Vagina (tissue), 2 donors: ENCODE measurements around the gene CRIP3. TPM values are rescaled to one million over a fixed set of nuclear protein-coding genes. Genes with fewer than 3 reads are reported as not detected.
A peak's percentile ranks its signal among the peaks of the same experiment; 100 is the strongest.

Source experiments
- DNase-seq, 2 donors: peaks; one replicate each; pipeline ENCODE4 v3.0.0-alpha.2; 2017; ENCODE audit errors: extremely low spot score in 2 of 2
- H3K27ac ChIP-seq: fragments of 200-600 bp; sonication (generic); one replicate; pipeline ENCODE4 v1.5.1; 2019
- H3K27me3 ChIP-seq: fragments of 200-600 bp; sonication (generic); one replicate; pipeline ENCODE4 v1.5.1; 2019
- H3K36me3 ChIP-seq, 2 donors: fragments of 200-600 bp; sonication (generic); one replicate each; pipeline ENCODE4 v1.5.1; 2017 to 2019
- H3K4me1 ChIP-seq: fragments of 200-600 bp; sonication (generic); one replicate; pipeline ENCODE4 v1.5.1; 2019
- H3K4me3 ChIP-seq, 2 donors: fragments of 200-600 bp; sonication (generic); 1 replicate in 1 of 2; 2 replicates in 1 of 2; pipeline ENCODE4 v1.5.1; 2016 to 2019
- H3K9me3 ChIP-seq: fragments of 200-600 bp; sonication (generic); one replicate; pipeline ENCODE4 v1.5.1; 2019
- CTCF ChIP-seq, 3 experiments: fragments of 450-650 bp in 2 of 3; fragments of 200-600 bp in 1 of 3; sonication (generic) in 1 of 3; IDR thresholded peaks; one replicate each; pipeline ENCODE4 v1.5.1; 2017 to 2019; ENCODE audit warnings: antibody characterized with exemption in 3 of 3, mild to moderate bottlenecking in 2 of 3, moderate library complexity in 2 of 3
- POLR2A ChIP-seq, 2 donors: fragments of 450-650 bp; IDR thresholded peaks; one replicate each; pipeline ENCODE4 v1.6.1; 2017; ENCODE audit warnings: antibody characterized with exemption in 2 of 2, mild to moderate bottlenecking in 2 of 2, moderate library complexity in 2 of 2
- POLR2AphosphoS5 ChIP-seq, 2 donors: sonication (generic); formaldehyde crosslinking; IDR thresholded peaks; one replicate each; pipeline ENCODE4 v1.9.0; 2017; ENCODE audit warnings: antibody characterized with exemption in 2 of 2, mild to moderate bottlenecking in 2 of 2, low read depth in 1 of 2; ENCODE audit not compliant: insufficient read depth in 1 of 2
- intact Hi-C: fragments of 100-400 bp; cut with DNase I; formaldehyde crosslinking; loops from one replicate; pipeline ENCODE4 v1.15.1; 2023
- total RNA-seq: library from RNA; depleted of rRNA; stranded (reverse); fragments of >200 nt; gene quantifications from one replicate; pipeline ENCODE4 v1.2.3, GENCODE V29; 2016

CRIP3 gene
- total RNA-seq, 1 donor from 2014 or later: not detected

GRCh38 chr6:43302126-43302525 lies 6.5 kb downstream of the CRIP3 start:
- TF ChIP-seq CTCF (IDR thresholded peaks at IDR 0.05) (no peak), POLR2AphosphoS5 (IDR thresholded peaks at IDR 0.05; ENCODE audit: insufficient read depth in 1 of 2, low read depth in 1 of 2) (no peak), POLR2A (IDR thresholded peaks at IDR 0.05) (no peak)
- Histone ChIP-seq H3K4me1 (no peaks in the 10 kb centered on the region), H3K9me3 (no peaks in the 10 kb centered on the region)

GRCh38 chr6:43301081-43301870 lies 7.3 kb downstream of the CRIP3 start:
- Histone ChIP-seq H3K27me3 (no peaks in the 10 kb centered on the region), H3K4me1 (no peaks in the 10 kb centered on the region), H3K27ac (no peak overlapping the region), H3K36me3 (no peaks in the 10 kb centered on the region), H3K4me3 (no peak overlapping the region), H3K9me3 (no peaks in the 10 kb centered on the region)
- TF ChIP-seq CTCF (IDR thresholded peaks at IDR 0.05) (no peak), POLR2A (IDR thresholded peaks at IDR 0.05) (no peak), POLR2AphosphoS5 (IDR thresholded peaks at IDR 0.05; ENCODE audit: insufficient read depth in 1 of 2, low read depth in 1 of 2) (no peak)
- intact Hi-C loops: no loop called here
- DNase-seq: peak in 1 of 2 donors; percentile 65

More at GRCh38 chr6:43302126-43302525, 6.5 kb downstream of the CRIP3 start:
- no peak overlapping the region for H3K4me3 ChIP-seq
- peak in 1 of 2 donors; percentile 56 for DNase-seq
- intact Hi-C loops: no loop called here
- no peaks in the 10 kb centered on the region for H3K27me3 ChIP-seq
- no peak overlapping the region for H3K27ac ChIP-seq
- H3K36me3 ChIP-seq: no peaks in the 10 kb centered on the region

- no peak for TF ChIP-seq CTCF (IDR thresholded peaks at IDR 0.05)
- TF ChIP-seq POLR2AphosphoS5 (IDR thresholded peaks at IDR 0.05; ENCODE audit: insufficient read depth in 1 of 2, low read depth in 1 of 2): no peak
- no peak for TF ChIP-seq POLR2A (IDR thresholded peaks at IDR 0.05)
- DNase-seq: peak in 1 of 2 donors; percentile 60
- Histone ChIP-seq H3K27me3 (no peaks in the 10 kb centered on the region), H3K27ac (no peak overlapping the region), H3K4me1 (no peaks in the 10 kb centered on the region), H3K9me3 (no peaks in the 10 kb centered on the region), H3K4me3 (no peak overlapping the region), H3K36me3 (no peaks in the 10 kb centered on the region)
- intact Hi-C loops: no loop called here
Measured at GRCh38 chr6:43299338-43300293, 9.0 kb downstream of the CRIP3 start.

DNA sequence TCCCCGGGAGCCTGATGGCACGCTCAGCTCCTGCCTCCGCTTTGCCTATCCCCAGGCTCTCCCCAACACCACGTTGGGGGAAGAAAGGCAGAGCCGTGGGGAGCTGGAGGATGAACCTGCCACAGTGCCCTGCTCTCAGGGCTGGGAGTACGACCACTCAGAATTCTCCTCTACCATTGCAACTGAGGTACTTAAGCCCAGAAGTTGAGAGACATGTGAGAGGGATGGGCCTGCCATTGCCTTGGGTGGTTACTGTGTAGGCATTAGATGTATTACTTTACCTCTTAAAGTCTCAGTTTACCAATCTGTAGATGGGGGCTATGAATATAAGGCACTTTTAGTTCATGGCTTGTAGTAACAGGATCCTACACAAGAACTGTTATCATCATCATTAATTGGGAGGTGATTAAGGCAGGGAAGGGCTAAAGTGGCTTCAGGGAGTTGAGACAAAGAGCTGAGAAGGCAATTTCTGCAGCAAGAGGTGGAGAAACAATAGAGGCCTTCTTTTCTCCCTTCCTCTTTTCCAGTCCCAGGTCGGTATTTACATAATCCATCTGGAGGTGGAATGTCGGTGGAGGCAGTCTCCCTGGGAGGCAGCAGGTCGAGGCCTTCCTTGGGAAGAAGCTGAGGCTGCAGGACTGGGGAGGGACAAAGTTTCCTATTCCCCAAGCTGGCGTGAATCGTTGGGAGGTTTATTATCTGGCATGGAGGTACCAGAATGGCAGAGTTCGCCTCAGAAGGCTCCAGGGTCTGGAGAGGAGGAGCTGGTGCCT lies 9.9 kb downstream of the CRIP3 start:
- H3K27me3 ChIP-seq: no peaks in the 10 kb centered on the region

More for the DNA sequence above, 9.9 kb downstream of the CRIP3 start:
- peak in 1 of 2 donors; percentile 27 for DNase-seq
- no peak overlapping the region for H3K4me3 ChIP-seq
- no peaks in the 10 kb centered on the region for H3K36me3 ChIP-seq
- intact Hi-C loops: no loop called here
- no peaks in the 10 kb centered on the region for H3K4me1 ChIP-seq
- no peak for TF ChIP-seq CTCF (IDR thresholded peaks at IDR 0.05)
- TF ChIP-seq POLR2AphosphoS5 (IDR thresholded peaks at IDR 0.05; ENCODE audit: insufficient read depth in 1 of 2, low read depth in 1 of 2): no peak
- no peak for TF ChIP-seq POLR2A (IDR thresholded peaks at IDR 0.05)
- H3K9me3 ChIP-seq: no peaks in the 10 kb centered on the region
- H3K27ac ChIP-seq: no peak overlapping the region
